ENCODE data around the gene MCF2L.
"Not testable (repeated sequence)": the region's sequence is repeated elsewhere in the genome, so short reads cannot be mapped to it uniquely, and the experiment has no call there.

Gene MCF2L

DNA sequence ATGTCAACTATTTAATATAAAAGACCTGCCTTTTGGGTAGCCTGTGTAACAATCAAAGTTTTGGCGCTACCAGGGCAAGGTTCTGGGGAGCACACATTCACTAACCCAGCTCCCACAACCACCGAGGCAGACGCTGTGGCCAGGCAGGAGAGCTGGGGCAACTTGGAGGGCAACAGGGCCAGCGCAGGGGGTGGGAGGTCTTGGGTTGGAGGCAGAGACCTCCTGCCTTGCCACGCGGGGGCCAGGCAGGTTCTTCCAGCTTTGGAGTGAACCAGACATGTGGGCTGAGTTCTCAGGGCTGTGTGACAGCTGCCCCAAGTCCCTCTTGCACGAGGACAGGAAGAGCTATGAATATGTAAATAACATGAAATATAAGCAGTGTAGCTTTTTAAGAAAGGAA is 30.3 kb upstream of the MCF2L start:
- TF ChIP-seq, protein P1, sequence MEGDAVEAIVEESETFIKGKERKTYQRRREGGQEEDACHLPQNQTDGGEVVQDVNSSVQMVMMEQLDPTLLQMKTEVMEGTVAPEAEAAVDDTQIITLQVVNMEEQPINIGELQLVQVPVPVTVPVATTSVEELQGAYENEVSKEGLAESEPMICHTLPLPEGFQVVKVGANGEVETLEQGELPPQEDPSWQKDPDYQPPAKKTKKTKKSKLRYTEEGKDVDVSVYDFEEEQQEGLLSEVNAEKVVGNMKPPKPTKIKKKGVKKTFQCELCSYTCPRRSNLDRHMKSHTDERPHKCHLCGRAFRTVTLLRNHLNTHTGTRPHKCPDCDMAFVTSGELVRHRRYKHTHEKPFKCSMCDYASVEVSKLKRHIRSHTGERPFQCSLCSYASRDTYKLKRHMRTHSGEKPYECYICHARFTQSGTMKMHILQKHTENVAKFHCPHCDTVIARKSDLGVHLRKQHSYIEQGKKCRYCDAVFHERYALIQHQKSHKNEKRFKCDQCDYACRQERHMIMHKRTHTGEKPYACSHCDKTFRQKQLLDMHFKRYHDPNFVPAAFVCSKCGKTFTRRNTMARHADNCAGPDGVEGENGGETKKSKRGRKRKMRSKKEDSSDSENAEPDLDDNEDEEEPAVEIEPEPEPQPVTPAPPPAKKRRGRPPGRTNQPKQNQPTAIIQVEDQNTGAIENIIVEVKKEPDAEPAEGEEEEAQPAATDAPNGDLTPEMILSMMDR (conservative IDR thresholded peaks at IDR 0.05; ENCODE audit: low read length): no peak

DNA sequence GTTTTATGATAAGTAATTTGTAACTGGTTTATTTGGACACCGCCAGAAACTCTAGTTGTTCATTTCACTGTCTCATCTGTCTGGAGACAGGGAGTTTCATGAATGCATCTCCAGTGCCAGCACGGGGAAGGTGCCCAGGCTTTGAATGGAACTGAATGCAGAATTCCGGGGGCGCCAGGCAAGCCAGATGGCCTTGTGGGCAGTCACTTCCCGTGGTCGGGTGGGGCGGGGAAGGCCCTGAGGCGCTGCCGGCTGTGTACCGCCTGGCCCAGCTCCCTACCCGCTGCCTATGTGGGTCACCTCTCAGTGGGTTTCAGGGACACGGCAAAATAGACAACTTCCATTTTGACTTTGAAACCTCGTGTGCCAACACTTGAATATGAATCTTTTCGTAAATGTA is 28.8 kb upstream of the MCF2L start:
- TF ChIP-seq, protein P1 (conservative IDR thresholded peaks at IDR 0.05; ENCODE audit: low read length): no peak
- DNase-seq (ENCODE audit: low read depth): no peak
- no peak overlapping the region for H3K4me3 ChIP-seq (ENCODE audit: low read length)

More for the DNA sequence above, 30.3 kb upstream of the MCF2L start:
- DNase-seq (ENCODE audit: low read depth): no peak
- H3K4me3 ChIP-seq (ENCODE audit: low read length): no peak overlapping the region

DNA sequence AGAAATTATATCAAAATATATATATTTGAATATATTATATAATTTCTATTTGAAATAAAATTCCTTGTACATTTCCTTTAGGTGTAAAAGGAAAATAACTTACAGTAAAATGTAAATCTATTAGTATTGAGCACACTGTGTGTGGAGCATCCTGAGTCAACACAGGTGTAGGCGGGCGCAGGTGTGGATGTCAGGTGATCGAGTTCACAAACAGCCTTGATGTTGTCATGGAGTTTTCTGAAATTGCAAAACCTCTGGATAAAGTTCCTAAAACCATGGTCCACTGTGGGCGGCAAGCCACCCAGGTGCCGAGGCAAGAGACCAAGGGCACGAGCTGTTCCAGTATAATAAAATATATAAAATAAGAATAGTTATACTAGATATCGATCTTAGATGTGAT is 27.7 kb upstream of the MCF2L start:
- no peak overlapping the region for H3K4me3 ChIP-seq (ENCODE audit: low read length)
- TF ChIP-seq, protein P1 (conservative IDR thresholded peaks at IDR 0.05; ENCODE audit: low read length): no peak
- DNase-seq (ENCODE audit: low read depth): no peak

DNA sequence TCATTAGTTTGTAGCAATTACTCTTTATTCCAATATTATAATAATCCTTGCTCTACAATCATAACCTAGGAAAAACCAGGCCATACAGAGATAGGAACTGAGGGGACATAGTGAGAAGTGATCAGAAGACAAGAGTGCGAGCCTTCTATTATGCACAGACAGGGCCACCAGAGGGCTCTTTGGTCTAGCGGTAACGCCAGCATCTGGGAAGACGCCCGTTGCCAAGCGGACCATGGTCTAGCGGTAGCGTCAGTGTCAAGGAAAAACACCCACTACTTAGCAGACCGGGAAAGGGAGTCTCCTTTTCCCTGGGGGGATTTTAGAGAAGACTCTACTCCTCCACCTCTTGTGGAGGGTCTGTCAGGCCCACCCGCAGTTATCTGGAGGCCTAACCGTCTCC is 27.2 kb upstream of the MCF2L start:
- not testable (repeated sequence) for DNase-seq (ENCODE audit: low read depth); H3K4me3 ChIP-seq (ENCODE audit: low read length)
- TF ChIP-seq, protein P1 (conservative IDR thresholded peaks at IDR 0.05; ENCODE audit: low read length): 0 out of 2 replicates have a peak, but pooled peaks have one; percentile 16

DNA sequence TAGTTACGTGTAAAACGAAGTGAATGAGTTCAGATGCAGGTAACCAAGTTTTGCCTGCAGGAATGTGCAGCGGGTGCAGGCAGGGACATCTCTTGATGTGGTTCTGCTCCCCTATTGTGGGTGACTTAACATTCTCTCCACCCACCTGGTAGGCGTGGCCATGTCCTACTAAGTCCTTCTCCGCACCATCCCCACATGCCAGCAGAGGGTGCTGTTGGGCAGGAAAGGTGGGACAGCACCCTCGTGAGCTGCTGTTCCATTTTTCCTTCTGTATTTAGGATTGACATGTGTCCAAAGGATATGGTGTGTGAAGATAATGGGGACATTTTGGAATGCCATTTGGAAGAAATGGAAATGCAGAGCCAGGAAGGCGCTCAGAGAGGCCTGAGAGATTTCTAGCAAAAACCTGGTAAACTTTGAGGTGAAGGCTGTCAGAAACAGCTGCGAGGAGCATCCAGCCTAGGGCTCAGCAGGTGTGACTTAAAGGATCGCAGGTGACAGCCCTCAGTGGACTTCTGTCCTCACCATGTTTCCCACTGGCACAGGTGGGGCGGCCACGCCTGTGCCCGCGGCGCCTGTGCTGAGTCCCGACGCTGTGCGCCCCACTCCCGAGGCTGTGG is 26.2 kb upstream of the MCF2L start:
- TF ChIP-seq, protein P1 (conservative IDR thresholded peaks at IDR 0.05; ENCODE audit: low read length): peak; percentile 98
- DNase-seq (ENCODE audit: low read depth): peak; percentile 87
- H3K4me3 ChIP-seq (ENCODE audit: low read length): peak overlapping the region; percentile 31

DNA sequence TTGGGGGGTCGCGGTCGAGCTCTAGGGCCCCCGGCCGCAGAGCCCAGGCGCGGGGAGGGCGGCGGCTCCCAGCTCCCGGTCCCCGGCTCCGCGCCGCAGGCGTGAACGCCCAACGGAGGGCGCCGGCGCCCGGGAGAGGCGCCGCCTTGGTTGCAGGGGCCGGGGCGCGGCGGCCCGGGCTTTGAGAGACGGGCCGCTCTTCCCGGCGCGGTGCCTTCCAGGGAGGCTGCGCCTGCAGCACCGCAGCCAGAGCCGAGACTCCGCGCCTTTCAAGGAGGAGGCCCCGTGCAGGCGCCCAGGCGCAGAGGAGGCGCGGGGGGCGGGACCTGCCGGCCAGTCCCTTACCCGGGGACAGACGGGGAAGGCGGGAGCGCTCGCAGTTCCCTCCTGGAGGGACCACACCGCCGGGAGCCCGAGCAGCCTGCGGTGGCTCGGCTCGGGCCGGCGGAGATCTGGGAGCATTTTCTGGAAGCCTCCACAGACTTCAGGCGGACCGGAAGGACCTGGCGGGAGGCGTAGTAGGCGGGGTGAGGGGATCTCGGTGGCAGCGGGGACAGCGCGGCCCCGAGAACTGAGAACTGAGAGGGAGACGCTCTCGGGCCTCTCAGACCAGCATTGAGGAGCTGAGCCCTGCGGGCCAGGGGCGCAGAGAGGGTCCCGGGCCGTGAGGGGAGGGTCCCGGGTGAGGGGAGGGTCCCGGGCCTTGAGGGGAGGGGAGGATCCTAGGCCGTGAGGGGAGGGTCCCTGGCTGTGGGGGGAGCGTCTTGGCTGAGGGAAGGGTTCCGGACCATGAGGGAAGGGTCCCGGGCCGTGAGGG is 25.5 kb upstream of the MCF2L start:
- H3K4me3 ChIP-seq (ENCODE audit: low read length): peak overlapping the region; percentile 50
- TF ChIP-seq, protein P1 (conservative IDR thresholded peaks at IDR 0.05; ENCODE audit: low read length): no peak
- no peak for DNase-seq (ENCODE audit: low read depth)

DNA sequence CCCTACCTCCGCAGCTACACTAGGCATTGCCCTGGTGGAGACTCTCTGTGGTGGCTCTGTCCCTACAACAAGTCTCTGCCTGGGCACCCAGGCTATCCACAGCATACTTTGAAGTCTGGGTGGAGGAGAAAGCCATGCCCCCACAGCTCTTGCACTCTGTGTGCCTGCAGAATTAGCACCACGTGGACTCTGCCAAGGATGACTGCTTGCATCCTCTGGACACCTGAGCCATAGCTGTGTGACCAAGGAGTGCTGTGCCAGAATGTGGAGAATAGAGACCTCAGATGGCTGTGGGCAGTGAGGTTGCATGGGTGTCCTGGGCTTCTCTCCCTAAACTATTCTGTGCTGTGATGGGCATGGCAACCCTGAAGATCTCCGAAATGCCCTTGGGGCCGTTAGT is 21.2 kb upstream of the MCF2L start:
- TF ChIP-seq, protein P1 (conservative IDR thresholded peaks at IDR 0.05; ENCODE audit: low read length): no peak
- no peak for DNase-seq (ENCODE audit: low read depth)
- no peak overlapping the region for H3K4me3 ChIP-seq (ENCODE audit: low read length)

Data from AG10803 (cell line).